HEK293 (cell line): ENCODE results near the gene B4GALT3.
A peak's percentile ranks its signal among the peaks of the same experiment; 100 is the strongest.

Experiments used
- CTCF ChIA-PET: fragments of 350-600 bp; formaldehyde crosslinking; extraction: SDS; loops from one replicate; lab custom pipeline; 2021; ENCODE audit warnings: antibody characterized with exemption; lab: Yijun Ruan, JAX
- POLR2A ChIA-PET: fragments of 300-600 bp; formaldehyde crosslinking; extraction: SDS; loops from one replicate; lab custom pipeline; 2020; ENCODE audit warnings: antibody characterized with exemption, inconsistent platforms; lab: Yijun Ruan, JAX
- H3K27ac ChIP-seq: fragments of 200-500 bp; sonication (Bioruptor generic); 2 replicates; pipeline ENCODE4 v1.5.1; 2014; ENCODE audit warnings: low read depth, low read length, control low read depth, inconsistent platforms; ENCODE audit errors: extremely low read depth
- H3K36me3 ChIP-seq, 2 experiments: fragments of 200-500 bp in 1 of 2; sonication (Bioruptor generic) in 1 of 2; 1 replicate in 1 of 2; 2 replicates in 1 of 2; pipeline ENCODE4 v1.5.1; 2014 to 2017; ENCODE audit warnings: inconsistent platforms in 2 of 2, low read length in 2 of 2; ENCODE audit not compliant: control insufficient read depth in 2 of 2, insufficient read depth in 1 of 2
- H3K4me1 ChIP-seq: fragments of 200-500 bp; sonication (Bioruptor generic); 2 replicates; pipeline ENCODE4 v1.5.1; 2014; ENCODE audit warnings: mild to moderate bottlenecking, low read length, inconsistent platforms; ENCODE audit not compliant: control insufficient read depth, insufficient read depth
- H3K4me3 ChIP-seq: 2 replicates; pipeline ENCODE4 v1.5.1; 2011; ENCODE audit warnings: low read depth, mild to moderate bottlenecking, control low read depth, low read length, moderate library complexity
- H3K9me3 ChIP-seq: fragments of 200-500 bp; sonication (Bioruptor generic); 2 replicates; pipeline ENCODE4 v1.5.1; 2014; ENCODE audit warnings: low read depth, low read length, inconsistent platforms; ENCODE audit not compliant: control insufficient read depth, insufficient read depth
- AEBP2 ChIP-seq: fragments of 450-650 bp; formaldehyde crosslinking; IDR thresholded peaks from 2 replicates; pipeline ENCODE4 v1.5.1; 2016; ENCODE audit warnings: missing biosample characterization, missing genetic modification characterization, borderline replicate concordance
- CTCF ChIP-seq: fragments of 450-650 bp; formaldehyde crosslinking; IDR thresholded peaks from 2 replicates; pipeline ENCODE4 v1.5.1; 2016; ENCODE audit warnings: missing biosample characterization, missing genetic modification characterization
- GLIS1 ChIP-seq: fragments of 450-650 bp; formaldehyde crosslinking; IDR thresholded peaks from 2 replicates; pipeline ENCODE4 v1.5.1; 2016; ENCODE audit warnings: missing biosample characterization, missing genetic modification characterization
- GLIS2 ChIP-seq: fragments of 450-650 bp; formaldehyde crosslinking; IDR thresholded peaks from 2 replicates; pipeline ENCODE4 v1.5.1; 2016; ENCODE audit warnings: missing biosample characterization, missing genetic modification characterization
- KLF17 ChIP-seq: fragments of 450-650 bp; formaldehyde crosslinking; IDR thresholded peaks from 2 replicates; pipeline ENCODE4 v1.5.1; 2016; ENCODE audit warnings: missing biosample characterization, missing genetic modification characterization
- OSR2 ChIP-seq: fragments of 450-650 bp; formaldehyde crosslinking; IDR thresholded peaks from 2 replicates; pipeline ENCODE4 v1.5.1; 2016; ENCODE audit warnings: missing biosample characterization, missing genetic modification characterization
- PATZ1 ChIP-seq: fragments of 450-650 bp; formaldehyde crosslinking; IDR thresholded peaks from 2 replicates; pipeline ENCODE4 v1.5.1; 2016; ENCODE audit warnings: missing biosample characterization, missing genetic modification characterization
- PBX3 ChIP-seq: sonication (generic); formaldehyde crosslinking; IDR thresholded peaks from 2 replicates; pipeline ENCODE4 v1.8.1; 2022; ENCODE audit warnings: mild to moderate bottlenecking, moderate library complexity, missing genetic modification reagents
- SALL2 ChIP-seq: fragments of 450-650 bp; formaldehyde crosslinking; IDR thresholded peaks from 2 replicates; pipeline ENCODE4 v1.5.0; 2017; ENCODE audit warnings: missing biosample characterization, mild to moderate bottlenecking, missing genetic modification characterization, borderline replicate concordance
- YY1 ChIP-seq: fragments of 450-650 bp; formaldehyde crosslinking; IDR thresholded peaks from 2 replicates; pipeline ENCODE4 v1.5.1; 2018; ENCODE audit warnings: missing biosample characterization, missing genetic modification characterization
- ZBTB44 ChIP-seq: fragments of 450-650 bp; IDR thresholded peaks from 2 replicates; pipeline ENCODE4 v1.5.1; 2018; ENCODE audit warnings: missing biosample characterization, mild to moderate bottlenecking, missing genetic modification characterization
- ZNF157 ChIP-seq: fragments of 450-650 bp; formaldehyde crosslinking; IDR thresholded peaks from 2 replicates; pipeline ENCODE4 v1.5.1; 2016; ENCODE audit warnings: missing biosample characterization, missing genetic modification characterization
- ZNF248 ChIP-seq: fragments of 450-650 bp; formaldehyde crosslinking; IDR thresholded peaks from 2 replicates; pipeline ENCODE4 v1.5.1; 2017; ENCODE audit warnings: missing biosample characterization, missing genetic modification characterization
- ZNF311 ChIP-seq: fragments of 450-650 bp; formaldehyde crosslinking; IDR thresholded peaks from 2 replicates; pipeline ENCODE4 v1.5.1; 2017; ENCODE audit warnings: missing biosample characterization, missing genetic modification characterization, borderline replicate concordance
- ZNF335 ChIP-seq: fragments of 450-650 bp; formaldehyde crosslinking; conservative IDR thresholded peaks from 2 replicates; pipeline ENCODE4 v1.5.1; 2016; ENCODE audit warnings: missing biosample characterization, missing genetic modification characterization
- ZNF521 ChIP-seq: fragments of 450-650 bp; formaldehyde crosslinking; IDR thresholded peaks from 2 replicates; pipeline ENCODE4 v1.5.1; 2017; ENCODE audit warnings: missing biosample characterization, mild to moderate bottlenecking, missing genetic modification characterization
- ZNF544 ChIP-seq: fragments of 450-650 bp; formaldehyde crosslinking; IDR thresholded peaks from 2 replicates; pipeline ENCODE4 v1.5.0; 2017; ENCODE audit warnings: missing biosample characterization, missing genetic modification characterization
- ZNF561 ChIP-seq: fragments of 450-650 bp; IDR thresholded peaks from 2 replicates; pipeline ENCODE4 v1.5.1; 2018; ENCODE audit warnings: missing biosample characterization, missing genetic modification characterization, borderline replicate concordance
- ZNF610 ChIP-seq: fragments of 450-650 bp; formaldehyde crosslinking; IDR thresholded peaks from 2 replicates; pipeline ENCODE4 v1.5.1; 2016; ENCODE audit warnings: missing biosample characterization, missing genetic modification characterization, borderline replicate concordance
- ZNF621 ChIP-seq: fragments of 450-650 bp; formaldehyde crosslinking; IDR thresholded peaks from 2 replicates; pipeline ENCODE4 v1.5.1; 2017; ENCODE audit warnings: missing biosample characterization, missing genetic modification characterization
- ZNF645 ChIP-seq: fragments of 450-650 bp; formaldehyde crosslinking; IDR thresholded peaks from 2 replicates; pipeline ENCODE4; 2016; ENCODE audit warnings: missing biosample characterization, missing genetic modification characterization
- ZNF654 ChIP-seq: fragments of 450-650 bp; formaldehyde crosslinking; IDR thresholded peaks from 2 replicates; pipeline ENCODE4 v1.5.1; 2016; ENCODE audit warnings: low read depth, missing biosample characterization, missing genetic modification characterization
- ZNF658 ChIP-seq: fragments of 450-650 bp; formaldehyde crosslinking; IDR thresholded peaks from 2 replicates; pipeline ENCODE4; 2016; ENCODE audit warnings: missing biosample characterization, missing genetic modification characterization
- ZNF660 ChIP-seq: fragments of 450-650 bp; IDR thresholded peaks from 2 replicates; pipeline ENCODE4 v1.5.1; 2018; ENCODE audit warnings: missing biosample characterization, mild to moderate bottlenecking, missing genetic modification characterization
- ZNF768 ChIP-seq: fragments of 450-650 bp; formaldehyde crosslinking; IDR thresholded peaks from 2 replicates; pipeline ENCODE4 v1.5.1; 2018; ENCODE audit warnings: missing biosample characterization, mild to moderate bottlenecking, missing genetic modification characterization

B4GALT3 gene

GRCh38 chr1:161139766-161140165 is 37.5 kb downstream of the B4GALT3 start:
- POLR2A ChIA-PET: no interaction called here
- no peaks in the 10 kb centered on the region for H3K4me1 ChIP-seq
- no peak for TF ChIP-seq YY1 (tag by site-specific recombination)
- no peak for TF ChIP-seq ZNF335 (tag by site-specific recombination)
- TF ChIP-seq ZNF654 (tag by site-specific recombination): peak; percentile 36; the same call in 1 of the 2 replicates
- TF ChIP-seq AEBP2 (tag by site-specific recombination): no peak
- no peak for TF ChIP-seq SALL2 (tag by site-specific recombination)
- no peak for TF ChIP-seq ZNF768 (tag by site-specific recombination)
- TF ChIP-seq ZNF660: peak; percentile 45; the same call in 1 of the 2 replicates
- TF ChIP-seq OSR2: no peak
- TF ChIP-seq PATZ1 (tag by site-specific recombination): no peak
- no peak for TF ChIP-seq ZNF645 (tag by site-specific recombination)
- no peak for TF ChIP-seq PBX3 (CRISPR knock-in tag)
- no peak for TF ChIP-seq GLIS1 (tag by site-specific recombination)
- TF ChIP-seq ZNF544: no peak
- TF ChIP-seq ZNF561 (tag by site-specific recombination): no peak
- no peak for TF ChIP-seq ZNF521
- TF ChIP-seq CTCF (tag by site-specific recombination): no peak
- no peak for TF ChIP-seq ZNF621 (tag by site-specific recombination)

GRCh38 chr1:161138431-161138830 is 38.9 kb downstream of the B4GALT3 start:
- Histone ChIP-seq H3K9me3 (no peaks in the 10 kb centered on the region), H3K4me1 (no peaks in the 10 kb centered on the region), H3K27ac (no peak overlapping the region), H3K4me3 (no peak overlapping the region), H3K36me3 (peaks cover 0 to 7% of the 10 kb centered on the region in 2 experiments; a peak in 2 of 3 replicates)
- ChIA-PET POLR2A (interaction anchor here (1.1 kb wide), 1 partner anchor 21 kb away, joined by 3 read pairs; the partner anchor contains the start of genes NIT1 and PFDN2), CTCF (interaction anchor here (0.6 to 3.2 kb wide), 12 partner anchors 9 to 296 kb away, joined by 3 to 21 read pairs (median 4); partner anchors contain the start of gene KLHDC9)
- no peak for TF ChIP-seq KLF17 (tag by site-specific recombination)
- TF ChIP-seq ZNF610: no peak
- TF ChIP-seq ZNF658 (tag by site-specific recombination): no peak
- no peak for TF ChIP-seq GLIS2 (tag by site-specific recombination)
- no peak for TF ChIP-seq ZNF248 (tag by site-specific recombination)
- TF ChIP-seq ZBTB44 (tag by site-specific recombination): no peak
- TF ChIP-seq ZNF157: no peak
- no peak for TF ChIP-seq ZNF311 (tag by site-specific recombination)

More at GRCh38 chr1:161139766-161140165, 37.5 kb downstream of the B4GALT3 start:
- no peak overlapping the region for H3K27ac ChIP-seq
- no peaks in the 10 kb centered on the region for H3K9me3 ChIP-seq
- H3K36me3 ChIP-seq: peaks cover 0 to 7% of the 10 kb centered on the region in 2 experiments; a peak in 2 of 3 replicates
- CTCF ChIA-PET: interaction anchor here (0.6 to 2.0 kb wide), 5 partner anchors 10 to 248 kb away, joined by 3 to 8 read pairs (median 6); partner anchors contain the start of gene KLHDC9
- H3K4me3 ChIP-seq: no peak overlapping the region
